HepG2 (cell line): Measurements from ENCODE around the gene ADGRV1.

ENCODE experiments used
- BHLHE40 ChIP-seq: IDR thresholded peaks from 2 replicates; pipeline ENCODE4 v1.6.1; 2011; ENCODE audit warnings: low read length, improper control_type of control experiment
- FOSL2 ChIP-seq: sonication (generic); formaldehyde crosslinking; IDR thresholded peaks from 2 replicates; pipeline ENCODE4 v1.4.0; 2020; ENCODE audit warnings: missing genetic modification reagents
- RARA ChIP-seq: IDR thresholded peaks from 2 replicates; pipeline ENCODE4 v1.6.1; 2016; ENCODE audit warnings: missing genetic modification reagents, missing compliant biosample characterization
- ZBTB21 ChIP-seq: sonication (generic); formaldehyde crosslinking; IDR thresholded peaks from 2 replicates; pipeline ENCODE4 v1.4.0; 2020; ENCODE audit warnings: missing genetic modification reagents
- ZNF768 ChIP-seq: sonication (generic); formaldehyde crosslinking; IDR thresholded peaks from 2 replicates; pipeline ENCODE4 v1.4.0; 2020; ENCODE audit warnings: missing genetic modification reagents

DNA sequence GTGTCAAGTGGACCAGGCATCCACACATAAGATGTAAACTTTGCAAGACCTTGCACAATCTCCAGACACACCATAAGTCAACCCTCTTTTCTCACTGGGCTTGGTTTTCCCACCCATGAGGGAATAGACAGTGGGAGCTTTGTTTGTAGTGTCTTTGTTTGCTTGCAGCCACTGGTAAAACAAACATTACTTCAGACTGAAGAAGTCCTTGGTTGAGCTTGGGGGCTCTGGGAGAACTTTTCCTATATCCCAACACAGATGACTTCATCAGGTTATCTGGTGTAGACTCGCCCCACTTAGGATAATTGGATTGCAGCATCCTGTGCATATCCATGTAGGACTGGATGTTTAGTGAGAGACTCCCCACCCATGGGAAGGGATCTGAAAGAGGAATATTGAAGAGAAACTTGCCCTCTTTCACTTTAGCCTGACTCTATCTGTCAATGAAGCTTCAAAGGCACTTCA is 11.5 kb upstream of the ADGRV1 start:
- no peak for TF ChIP-seq ZNF768
- TF ChIP-seq ZBTB21: no peak
- no peak for TF ChIP-seq BHLHE40
- peak; percentile 53 for TF ChIP-seq FOSL2
- no peak for TF ChIP-seq RARA (CRISPR knock-in tag)
